IMR-90 (cell line): ENCODE data around the gene RNPEP. TPM values are rescaled to one million over a fixed set of nuclear protein-coding genes. Genes with fewer than 3 reads are reported as not detected.

ENCODE experiments used
- ATAC-seq: fragments of 200-7000 bp; cut with Tn5 transposase; 2 replicates; pipeline ENCODE4 v1.9.1; 2020; ENCODE audit warnings: low read depth, mild to moderate bottlenecking, moderate library complexity
- BruUV-seq: library from RNA; stranded (reverse); fragments of 400-500 nt; replicated peaks from 2 replicates; lab custom pipeline; 2021; lab: Mats Ljungman, UMichigan
- CTCF ChIA-PET: fragments of 300-600 bp; formaldehyde crosslinking; extraction: SDS; loops from one replicate; lab custom pipeline; 2021; ENCODE audit warnings: antibody characterized with exemption; lab: Yijun Ruan, JAX
- POLR2A ChIA-PET: fragments of 300-600 bp; sonication (Branson Sonifier 250); formaldehyde crosslinking; loops from one replicate; lab custom pipeline; 2022; ENCODE audit warnings: antibody characterized with exemption; ENCODE audit not compliant: unreplicated experiment; lab: Charles Lee
- DNase-seq: peaks from one replicate; pipeline ENCODE4 v3.0.0; 2013
- H2AFZ ChIP-seq: replicated peaks from 2 replicates; pipeline ENCODE3; 2013; ENCODE audit warnings: low read length, mild to moderate bottlenecking; ENCODE audit not compliant: poor library complexity
- H2AK5ac ChIP-seq: 2 replicates; pipeline ENCODE4 v1.6.1; 2013; ENCODE audit warnings: low read depth, low read length, inconsistent platforms
- H2AK9ac ChIP-seq: replicated peaks from 2 replicates; pipeline ENCODE3; 2013; ENCODE audit warnings: mild to moderate bottlenecking, low read depth, low read length, moderate library complexity; ENCODE audit not compliant: poor library complexity
- H2BK120ac ChIP-seq: 2 replicates; pipeline ENCODE4 v1.6.1; 2013; ENCODE audit warnings: low read depth, low read length, inconsistent platforms
- H2BK15ac ChIP-seq: 3 replicates; pipeline ENCODE4 v1.6.1; 2013; ENCODE audit warnings: low read depth, low read length, inconsistent platforms
- H2BK20ac ChIP-seq: 2 replicates; pipeline ENCODE4 v1.6.1; 2013; ENCODE audit warnings: low read depth, mild to moderate bottlenecking, inconsistent platforms, low read length, moderate library complexity
- H2BK5ac ChIP-seq: 2 replicates; pipeline ENCODE4 v1.6.1; 2013; ENCODE audit warnings: mild to moderate bottlenecking, low read depth, low read length, inconsistent platforms; ENCODE audit not compliant: poor library complexity, severe bottlenecking
- H3K14ac ChIP-seq: replicated peaks from 2 replicates; pipeline ENCODE4 v1.6.1; 2013; ENCODE audit warnings: low read depth, low read length, inconsistent platforms
- H3K18ac ChIP-seq: 2 replicates; pipeline ENCODE4 v1.6.1; 2013; ENCODE audit warnings: low read depth, low read length, control low read depth
- H3K23ac ChIP-seq: 2 replicates; pipeline ENCODE4 v1.6.1; 2013; ENCODE audit warnings: low read depth, low read length, inconsistent platforms
- H3K27ac ChIP-seq: 2 replicates; pipeline ENCODE4 v1.5.1; 2013; ENCODE audit warnings: mild to moderate bottlenecking, control low read depth, low read length; ENCODE audit not compliant: insufficient read depth
- H3K27me3 ChIP-seq: 2 replicates; pipeline ENCODE4 v1.6.1; 2013; ENCODE audit warnings: low read length; ENCODE audit not compliant: control insufficient read depth, insufficient read depth
- H3K36me3 ChIP-seq: 2 replicates; pipeline ENCODE4 v1.6.1; 2013; ENCODE audit warnings: low read length, mixed read lengths; ENCODE audit not compliant: control insufficient read depth, insufficient read depth
- H3K4ac ChIP-seq: 2 replicates; pipeline ENCODE4 v1.6.1; 2013; ENCODE audit warnings: low read depth, low read length, inconsistent platforms
- H3K4me1 ChIP-seq: 2 replicates; pipeline ENCODE4 v1.6.1; 2013; ENCODE audit warnings: low read length, mixed read lengths; ENCODE audit not compliant: control insufficient read depth, insufficient read depth
- H3K4me2 ChIP-seq: 2 replicates; pipeline ENCODE4 v1.6.1; 2013; ENCODE audit warnings: low read depth, mild to moderate bottlenecking, control low read depth, low read length, moderate library complexity
- H3K4me3 ChIP-seq: 2 replicates; pipeline ENCODE4 v1.5.1; 2013; ENCODE audit warnings: low read depth, mild to moderate bottlenecking, control low read depth, low read length, moderate library complexity; ENCODE audit not compliant: insufficient read depth
- H3K56ac ChIP-seq: 2 replicates; pipeline ENCODE4 v1.6.1; 2013; ENCODE audit warnings: low read length, inconsistent platforms; ENCODE audit not compliant: insufficient read depth; ENCODE audit errors: extremely low read depth
- H3K79me1 ChIP-seq, 2 experiments: 2 replicates each; pipeline ENCODE4 v1.6.1; 2013; ENCODE audit warnings: low read length in 2 of 2, inconsistent platforms in 1 of 2, low read depth in 1 of 2
- H3K9ac ChIP-seq: 2 replicates; pipeline ENCODE4 v1.6.1; 2013; ENCODE audit warnings: low read depth, low read length, control low read depth
- H3K9me1 ChIP-seq: 2 replicates; pipeline ENCODE4 v1.6.1; 2013; ENCODE audit warnings: low read length, inconsistent platforms; ENCODE audit not compliant: insufficient read depth
- H3K9me3 ChIP-seq: 2 replicates; pipeline ENCODE4 v1.6.1; 2013; ENCODE audit warnings: low read length; ENCODE audit not compliant: control insufficient read depth, insufficient read depth
- H4K20me1 ChIP-seq: 2 replicates; pipeline ENCODE4 v1.6.1; 2013; ENCODE audit warnings: low read length, inconsistent platforms; ENCODE audit not compliant: insufficient read depth
- H4K5ac ChIP-seq: 2 replicates; pipeline ENCODE4 v1.6.1; 2013; ENCODE audit warnings: mild to moderate bottlenecking, low read depth, low read length, control low read depth
- H4K8ac ChIP-seq, 2 experiments: 2 replicates each; pipeline ENCODE4 v1.6.1; 2013; ENCODE audit warnings: low read depth in 2 of 2, low read length in 2 of 2, control low read depth in 1 of 2, inconsistent platforms in 1 of 2
- H4K91ac ChIP-seq: 2 replicates; pipeline ENCODE4 v1.6.1; 2013; ENCODE audit warnings: low read depth, low read length, inconsistent platforms; ENCODE audit not compliant: insufficient read depth
- BHLHE40 ChIP-seq: fragments of 150-350 bp; IDR thresholded peaks from 2 replicates; pipeline ENCODE4 v1.6.1; 2016; ENCODE audit warnings: mild to moderate bottlenecking, low read depth, low read length
- CHD1 ChIP-seq: IDR thresholded peaks from 2 replicates; pipeline ENCODE4 v1.6.1; 2012; ENCODE audit warnings: low read depth, low read length, improper control_type of control experiment
- CTCF ChIP-seq: conservative IDR thresholded peaks from 2 replicates; pipeline ENCODE4 v1.5.1; 2012; ENCODE audit warnings: mild to moderate bottlenecking, low read depth, low read length, improper control_type of control experiment
- ELK1 ChIP-seq: fragments of 150-350 bp; IDR thresholded peaks from 2 replicates; pipeline ENCODE4 v1.6.1; 2016; ENCODE audit warnings: low read depth, mild to moderate bottlenecking, low read length, moderate library complexity, borderline replicate concordance
- FOS ChIP-seq: fragments of 150-350 bp; IDR thresholded peaks from 2 replicates; pipeline ENCODE4 v1.6.1; 2016; ENCODE audit warnings: low read depth, low read length
- MAFK ChIP-seq: IDR thresholded peaks from 2 replicates; pipeline ENCODE4 v1.6.1; 2012; ENCODE audit warnings: low read depth, low read length, improper control_type of control experiment
- MAZ ChIP-seq: IDR thresholded peaks from 2 replicates; pipeline ENCODE4 v1.6.1; 2012; ENCODE audit warnings: low read depth, mild to moderate bottlenecking, low read length, improper control_type of control experiment, moderate library complexity, borderline replicate concordance
- MXI1 ChIP-seq: IDR thresholded peaks from 2 replicates; pipeline ENCODE4 v1.6.1; 2012; ENCODE audit warnings: low read depth, mild to moderate bottlenecking, low read length, moderate library complexity, borderline replicate concordance
- NFE2L2 ChIP-seq: fragments of 150-350 bp; IDR thresholded peaks from 2 replicates; pipeline ENCODE4 v1.6.1; 2016; ENCODE audit warnings: low read depth, mild to moderate bottlenecking, low read length
- POLR2A ChIP-seq: IDR thresholded peaks from 2 replicates; pipeline ENCODE4 v1.6.1; 2012; ENCODE audit warnings: mild to moderate bottlenecking, low read depth, low read length
- RAD21 ChIP-seq: IDR thresholded peaks from 2 replicates; pipeline ENCODE4 v1.6.1; 2012; ENCODE audit warnings: low read length, improper control_type of control experiment
- RCOR1 ChIP-seq: IDR thresholded peaks from 2 replicates; pipeline ENCODE4 v1.6.1; 2012; ENCODE audit warnings: mild to moderate bottlenecking, low read length, improper control_type of control experiment; ENCODE audit not compliant: insufficient replicate concordance
- RFX5 ChIP-seq: IDR thresholded peaks from 2 replicates; pipeline ENCODE4 v1.8.0; 2012; ENCODE audit warnings: low read depth, mild to moderate bottlenecking, low read length, moderate library complexity
- SMC3 ChIP-seq: fragments of 150-350 bp; IDR thresholded peaks from 2 replicates; pipeline ENCODE4 v1.6.1; 2016; ENCODE audit warnings: low read depth, mild to moderate bottlenecking, antibody characterized with exemption, low read length, moderate library complexity
- WGBS, 2 experiments: methylation state at CpG; one replicate each; pipeline versions ENCODE4 v1.1.5 to v1.1.7; 2013; ENCODE audit warnings: missing lambda C conversion rate in 2 of 2; ENCODE audit not compliant: insufficient read length in 1 of 2; ENCODE audit errors: extremely low coverage in 2 of 2; 5-methylcytosine and 5-hydroxymethylcytosine counted together
- dilution Hi-C: fragments of 300-500 bp; cut with HindIII; formaldehyde crosslinking; loops from one replicate; pipeline ENCODE4 v1.14.3; 2018; ENCODE audit warnings: low sequenced_read_pairs; ENCODE audit not compliant: unreplicated experiment
- in situ Hi-C: fragments of 300-500 bp; cut with MboI; formaldehyde crosslinking; loops from 3 replicates; pipeline ENCODE4 v1.14.3; 2019; ENCODE audit warnings: low sequenced_read_pairs, inconsistent platforms, mixed read lengths
- intact Hi-C: fragments of 100-400 bp; cut with micrococcal nuclease; formaldehyde crosslinking; loops from 2 replicates; pipeline ENCODE4 v1.10.0; 2022
- polyA plus RNA-seq, 3 experiments: library from polyadenylated mRNA; depleted of rRNA; stranded (reverse); fragments of >200 nt; gene quantifications; 2 replicates each; pipeline ENCODE4 v1.2.3, GENCODE V29; 2012; ENCODE audit warnings: low replicate concordance in 1 of 3
- total RNA-seq: library from RNA; depleted of rRNA; stranded (reverse); fragments of >200 nt; gene quantifications from 2 replicates; pipeline ENCODE4 v1.2.3, GENCODE V29; 2012

Gene RNPEP
- total and polyA plus RNA-seq, 2 of the 4 experiments (the other 2 are of a cell fraction) = 49.8 to 75.4 TPM

GRCh38 chr1:202002507-202002906 lies 20.1 kb downstream of the RNPEP start:
- no peak overlapping the region for H2AK5ac ChIP-seq
- in situ Hi-C loops = no loop called here
- no peaks in the 10 kb centered on the region for H3K79me1 ChIP-seq
- no peak overlapping the region for H2BK5ac ChIP-seq
- dilution Hi-C loops = no loop called here
- no peak overlapping the region for H3K23ac ChIP-seq
- ATAC-seq (no peak), DNase-seq (no peak)
- no peaks in the 10 kb centered on the region for H3K9me3 ChIP-seq
- H3K9me1 ChIP-seq = no peaks in the 10 kb centered on the region; the same call in 1 of the 2 replicates
- H3K27ac ChIP-seq = no peak overlapping the region
- no peak overlapping the region for H3K56ac ChIP-seq
- H2BK120ac ChIP-seq = no peak overlapping the region
- no TSS peak for BruUV-seq
- H3K27me3 ChIP-seq = no peaks in the 10 kb centered on the region
- H3K4me3 ChIP-seq = no peak overlapping the region
- no peaks in the 10 kb centered on the region for H3K4me1 ChIP-seq
- H2AFZ ChIP-seq = no peak overlapping the region
- H4K91ac ChIP-seq = no peak overlapping the region
- no peak overlapping the region for H2BK15ac ChIP-seq
- H4K20me1 ChIP-seq = no peaks in the 10 kb centered on the region
- no peak overlapping the region for H2BK20ac ChIP-seq
- H3K14ac ChIP-seq = no peak overlapping the region
- no peak overlapping the region for H4K5ac ChIP-seq
- no peak overlapping the region for H3K18ac ChIP-seq
- no peak overlapping the region for H3K9ac ChIP-seq
- H3K36me3 ChIP-seq = peaks cover 58% of the 10 kb centered on the region
- TF ChIP-seq BHLHE40 = no peak
- no peak for TF ChIP-seq MXI1
- TF ChIP-seq SMC3 = no peak
- TF ChIP-seq ELK1 = no peak
- TF ChIP-seq MAFK = no peak
- no peak for TF ChIP-seq RFX5
- no peak for TF ChIP-seq MAZ
- no peak for TF ChIP-seq POLR2A
- no peak for TF ChIP-seq CHD1
- TF ChIP-seq NFE2L2 = no peak
- TF ChIP-seq RCOR1 = no peak
- TF ChIP-seq RAD21 = no peak
- no peak for TF ChIP-seq CTCF
- no peak for TF ChIP-seq FOS
- intact Hi-C loops = no loop called here
- CTCF ChIA-PET = interaction anchor here (1.1 kb wide), 1 partner anchor 120 kb away, joined by 4 read pairs; the partner anchor contains the start of gene GPR37L1
- no peak overlapping the region for H2AK9ac ChIP-seq
- no CpG with 5 or more reads among the region's 9 CpGs for WGBS, 2 experiments
- no peak overlapping the region for H3K4me2 ChIP-seq
- no peak overlapping the region for H4K8ac ChIP-seq
- H3K4ac ChIP-seq = no peak overlapping the region
- POLR2A ChIA-PET = no interaction called here
